Measurements from ENCODE around the gene ADGRB3. TPM values are rescaled to one million over a fixed set of nuclear protein-coding genes. Genes with fewer than 3 reads are reported as not detected.
A peak's percentile ranks its signal among the peaks of the same experiment; 100 is the strongest.

The ADGRB3 gene
- polyA plus RNA-seq, 4 donors: 1.6 to 2.1 TPM; not detected in 2

DNA sequence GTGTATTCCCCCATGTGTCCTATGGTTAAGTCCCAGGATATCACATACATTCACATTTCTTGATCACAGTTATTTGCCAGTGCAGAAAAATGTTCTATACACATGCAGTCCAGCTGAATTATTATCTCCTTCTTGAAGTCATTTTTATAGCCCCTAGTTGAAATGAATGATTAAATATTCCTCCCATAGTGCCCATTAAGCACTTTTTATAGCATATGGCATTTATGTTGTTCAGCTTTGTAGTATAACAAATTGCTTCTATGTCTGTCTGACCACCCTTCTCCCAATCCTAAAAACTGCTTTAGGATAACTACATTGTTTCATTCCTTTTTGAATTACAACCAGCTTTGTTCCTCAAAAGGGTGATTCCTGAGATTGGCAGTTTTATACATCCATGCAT is 123.5 kb downstream of the ADGRB3 start:
- no peaks in the 10 kb centered on the region for H3K27me3 ChIP-seq (ENCODE audit: control insufficient read depth in 3 of 3, insufficient read depth in 3 of 3, low read length in 3 of 3)
- H3K27ac ChIP-seq (ENCODE audit: low read depth in 1 of 3, low read length in 2 of 3): no peak overlapping the region
- FAIRE-seq (no peak), DNase-seq (no peak)
- no peak overlapping the region for H3K4me3 ChIP-seq (ENCODE audit: low read depth in 1 of 3, low read length in 3 of 3)
- H3K9me3 ChIP-seq (ENCODE audit: control insufficient read depth in 2 of 2, insufficient read depth in 1 of 2, low read depth in 1 of 2, low read length in 1 of 2): no peaks in the 10 kb centered on the region
- no peaks in the 10 kb centered on the region for H3K36me3 ChIP-seq (ENCODE audit: control insufficient read depth in 3 of 3, insufficient read depth in 2 of 3, low read depth in 1 of 3, low read length in 3 of 3)
- no peaks in the 10 kb centered on the region for H3K4me1 ChIP-seq (ENCODE audit: control insufficient read depth in 3 of 3, insufficient read depth in 2 of 3, low read depth in 1 of 3, low read length in 2 of 3)

DNA sequence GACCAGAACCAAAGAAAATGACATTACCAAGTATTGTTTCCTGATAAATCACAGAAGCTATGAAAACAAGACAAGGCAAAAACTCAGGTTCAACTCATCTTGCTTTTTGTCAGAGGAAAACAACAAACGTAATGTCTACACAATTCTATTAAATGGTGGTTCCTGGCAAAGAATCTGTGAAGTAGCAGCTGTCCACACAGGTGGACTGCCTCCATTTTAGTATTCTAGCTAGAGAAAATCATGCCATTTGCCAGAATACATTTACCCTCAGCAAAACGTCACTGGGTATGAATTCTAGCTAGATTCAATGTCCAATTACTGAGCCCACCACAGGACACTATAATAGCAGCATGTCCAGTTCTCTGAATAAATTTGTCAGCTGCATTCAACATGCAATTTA is 125.4 kb downstream of the ADGRB3 start:
- no peaks in the 10 kb centered on the region for H3K27me3 ChIP-seq (ENCODE audit: control insufficient read depth in 3 of 3, insufficient read depth in 3 of 3, low read length in 3 of 3)

DNA sequence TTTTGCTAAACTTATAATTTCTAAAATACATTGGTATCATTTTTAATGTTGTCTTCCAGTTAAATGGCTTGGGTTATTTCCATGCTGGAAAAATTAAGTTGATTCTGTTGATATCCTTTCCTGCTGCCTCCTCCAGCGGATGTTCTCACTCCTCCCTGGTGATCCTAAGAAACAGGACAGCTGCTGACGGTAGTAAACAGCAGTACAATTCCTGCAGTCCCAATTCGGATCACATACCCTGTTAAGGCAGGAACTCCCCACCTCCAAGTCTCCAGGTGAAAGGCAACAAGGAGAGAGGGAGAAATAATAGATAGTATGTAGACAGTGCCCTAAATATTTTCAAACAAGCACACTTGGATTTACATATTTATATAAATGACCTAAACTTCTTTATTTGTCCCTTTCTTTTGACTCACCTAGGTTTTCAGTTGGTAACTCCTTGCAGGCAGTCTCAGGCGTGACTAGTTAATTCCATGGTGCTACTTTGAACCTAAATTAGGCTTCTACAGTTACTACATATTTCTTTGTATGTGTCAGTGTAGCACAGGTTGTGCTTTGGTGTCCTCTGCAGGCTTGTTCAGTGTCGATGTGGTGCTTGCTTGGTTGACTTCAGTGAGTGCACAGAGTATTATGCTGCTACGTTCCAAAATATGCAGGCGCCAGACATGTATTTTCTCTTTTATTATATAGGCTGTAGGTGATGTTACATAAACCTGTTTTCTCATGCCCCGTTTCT is 126.0 kb downstream of the ADGRB3 start:
- H3K27me3 ChIP-seq (ENCODE audit: control insufficient read depth in 3 of 3, insufficient read depth in 3 of 3, low read length in 3 of 3): no peaks in the 10 kb centered on the region
- 71 to 76% (median 74%) methylated on average over 8 of the region's 8 CpGs for WGBS, 3 donors
- FAIRE-seq (no peak), DNase-seq (no peak)
- H3K9me3 ChIP-seq (ENCODE audit: control insufficient read depth in 2 of 2, insufficient read depth in 1 of 2, low read depth in 1 of 2, low read length in 1 of 2): no peaks in the 10 kb centered on the region
- H3K27ac ChIP-seq (ENCODE audit: low read depth in 1 of 3, low read length in 2 of 3): no peak overlapping the region
- H3K4me1 ChIP-seq (ENCODE audit: control insufficient read depth in 3 of 3, insufficient read depth in 2 of 3, low read depth in 1 of 3, low read length in 2 of 3): no peaks in the 10 kb centered on the region
- H3K4me3 ChIP-seq (ENCODE audit: low read depth in 1 of 3, low read length in 3 of 3): no peak overlapping the region
- H3K36me3 ChIP-seq (ENCODE audit: control insufficient read depth in 3 of 3, insufficient read depth in 2 of 3, low read depth in 1 of 3, low read length in 3 of 3): no peaks in the 10 kb centered on the region

More for the DNA sequence above, 125.4 kb downstream of the ADGRB3 start:
- Histone ChIP-seq H3K4me1 (ENCODE audit: control insufficient read depth in 3 of 3, insufficient read depth in 2 of 3, low read depth in 1 of 3, low read length in 2 of 3) (no peaks in the 10 kb centered on the region), H3K27ac (ENCODE audit: low read depth in 1 of 3, low read length in 2 of 3) (no peak overlapping the region), H3K36me3 (ENCODE audit: control insufficient read depth in 3 of 3, insufficient read depth in 2 of 3, low read depth in 1 of 3, low read length in 3 of 3) (no peaks in the 10 kb centered on the region), H3K4me3 (ENCODE audit: low read depth in 1 of 3, low read length in 3 of 3) (no peak overlapping the region), H3K9me3 (ENCODE audit: control insufficient read depth in 2 of 2, insufficient read depth in 1 of 2, low read depth in 1 of 2, low read length in 1 of 2) (no peaks in the 10 kb centered on the region)
- WGBS, 3 donors: 59 to 74% (median 62%) methylated on average over 2 of the region's 2 CpGs
- DNase-seq: no peak
- FAIRE-seq: no peak

DNA sequence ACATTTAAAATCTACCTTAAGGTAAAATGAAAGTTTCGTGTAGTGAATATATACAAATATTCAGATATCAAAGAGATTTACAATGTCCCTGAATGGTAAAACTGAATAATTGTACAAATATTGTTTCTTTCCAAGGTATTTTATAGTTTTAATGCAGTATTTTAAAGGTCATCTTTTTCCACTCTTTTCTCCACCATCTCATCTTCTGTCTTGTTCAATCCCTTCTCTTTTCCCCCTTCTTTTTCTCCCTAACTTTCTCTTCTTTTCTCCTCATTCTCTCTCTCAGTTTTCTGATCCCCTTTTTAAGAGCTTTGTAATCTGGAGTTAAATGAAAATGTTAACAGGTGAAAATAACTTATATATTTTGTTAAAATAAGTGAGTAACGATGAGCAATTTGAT is 126.9 kb downstream of the ADGRB3 start:
- no peaks in the 10 kb centered on the region for H3K27me3 ChIP-seq (ENCODE audit: control insufficient read depth in 3 of 3, insufficient read depth in 3 of 3, low read length in 3 of 3)
- DNase-seq (no peak), FAIRE-seq (no peak)
- no peaks in the 10 kb centered on the region for H3K9me3 ChIP-seq (ENCODE audit: control insufficient read depth in 2 of 2, insufficient read depth in 1 of 2, low read depth in 1 of 2, low read length in 1 of 2)
- H3K4me3 ChIP-seq (ENCODE audit: low read depth in 1 of 3, low read length in 3 of 3): no peak overlapping the region
- H3K4me1 ChIP-seq (ENCODE audit: control insufficient read depth in 3 of 3, insufficient read depth in 2 of 3, low read depth in 1 of 3, low read length in 2 of 3): no peaks in the 10 kb centered on the region
- H3K36me3 ChIP-seq (ENCODE audit: control insufficient read depth in 3 of 3, insufficient read depth in 2 of 3, low read depth in 1 of 3, low read length in 3 of 3): no peaks in the 10 kb centered on the region
- 43 to 83% (median 63%) methylated on average over 2 of the region's 2 CpGs for WGBS, 3 donors
- H3K27ac ChIP-seq (ENCODE audit: low read depth in 1 of 3, low read length in 2 of 3): no peak overlapping the region

DNA sequence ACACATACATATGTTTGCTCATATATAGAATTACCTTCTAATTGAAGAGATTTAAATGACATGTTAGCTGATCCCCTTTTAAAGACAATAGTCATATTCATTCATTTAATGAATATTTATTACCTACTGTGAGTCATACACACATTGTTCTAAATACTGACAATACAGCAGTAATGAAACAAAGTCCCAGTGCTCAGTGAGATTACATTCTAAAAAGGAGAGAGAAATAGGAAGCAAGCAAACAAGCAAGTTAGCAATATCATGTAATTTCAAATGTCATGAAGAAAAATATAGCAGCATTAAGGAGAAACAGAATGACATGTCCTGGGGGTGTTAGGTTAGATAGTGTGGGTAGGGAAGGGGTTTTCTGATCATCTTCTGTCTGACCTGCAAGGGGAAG is 136.3 kb downstream of the ADGRB3 start:
- no peak overlapping the region for H3K27ac ChIP-seq (ENCODE audit: low read depth in 1 of 3, low read length in 2 of 3)
- FAIRE-seq: no peak
- no peaks in the 10 kb centered on the region for H3K27me3 ChIP-seq (ENCODE audit: control insufficient read depth in 3 of 3, insufficient read depth in 3 of 3, low read length in 3 of 3)
- H3K4me3 ChIP-seq (ENCODE audit: low read depth in 1 of 3, low read length in 3 of 3): no peak overlapping the region
- no peaks in the 10 kb centered on the region for H3K36me3 ChIP-seq (ENCODE audit: control insufficient read depth in 3 of 3, insufficient read depth in 2 of 3, low read depth in 1 of 3, low read length in 3 of 3)
- DNase-seq: no peak
- no peaks in the 10 kb centered on the region for H3K9me3 ChIP-seq (ENCODE audit: control insufficient read depth in 2 of 2, insufficient read depth in 1 of 2, low read depth in 1 of 2, low read length in 1 of 2)
- no peaks in the 10 kb centered on the region for H3K4me1 ChIP-seq (ENCODE audit: control insufficient read depth in 3 of 3, insufficient read depth in 2 of 3, low read depth in 1 of 3, low read length in 2 of 3)

DNA sequence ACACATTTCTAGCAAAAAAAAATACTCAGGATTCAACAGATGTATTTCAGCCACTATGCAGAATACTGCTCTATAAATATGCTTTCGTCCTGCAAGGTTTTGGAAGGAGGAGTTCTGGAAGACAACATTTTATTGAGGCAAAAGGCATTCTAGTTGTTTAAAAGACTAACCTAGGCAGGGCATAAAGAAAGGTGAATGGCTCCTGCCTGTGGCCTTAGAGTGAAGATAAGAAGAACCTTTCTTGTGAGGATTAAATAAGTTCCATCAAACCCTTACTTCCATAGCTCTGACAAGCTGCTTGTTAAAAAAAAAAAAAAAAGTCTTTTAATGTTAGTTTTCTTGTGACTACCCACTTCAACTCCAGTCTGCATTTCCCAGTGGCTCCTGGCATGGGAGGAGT is 139.8 kb downstream of the ADGRB3 start:
- no peaks in the 10 kb centered on the region for H3K36me3 ChIP-seq (ENCODE audit: control insufficient read depth in 3 of 3, insufficient read depth in 2 of 3, low read depth in 1 of 3, low read length in 3 of 3)
- FAIRE-seq: no peak
- no peaks in the 10 kb centered on the region for H3K4me1 ChIP-seq (ENCODE audit: control insufficient read depth in 3 of 3, insufficient read depth in 2 of 3, low read depth in 1 of 3, low read length in 2 of 3)
- no peaks in the 10 kb centered on the region for H3K27me3 ChIP-seq (ENCODE audit: control insufficient read depth in 3 of 3, insufficient read depth in 3 of 3, low read length in 3 of 3)
- H3K9me3 ChIP-seq (ENCODE audit: control insufficient read depth in 2 of 2, insufficient read depth in 1 of 2, low read depth in 1 of 2, low read length in 1 of 2): no peaks in the 10 kb centered on the region
- no peak overlapping the region for H3K4me3 ChIP-seq (ENCODE audit: low read depth in 1 of 3, low read length in 3 of 3)
- H3K27ac ChIP-seq (ENCODE audit: low read depth in 1 of 3, low read length in 2 of 3): no peak overlapping the region
- WGBS, 3 donors: 30 to 77% (median 46%) methylated on average over 1 of the region's 1 CpG
- DNase-seq: no peak

DNA sequence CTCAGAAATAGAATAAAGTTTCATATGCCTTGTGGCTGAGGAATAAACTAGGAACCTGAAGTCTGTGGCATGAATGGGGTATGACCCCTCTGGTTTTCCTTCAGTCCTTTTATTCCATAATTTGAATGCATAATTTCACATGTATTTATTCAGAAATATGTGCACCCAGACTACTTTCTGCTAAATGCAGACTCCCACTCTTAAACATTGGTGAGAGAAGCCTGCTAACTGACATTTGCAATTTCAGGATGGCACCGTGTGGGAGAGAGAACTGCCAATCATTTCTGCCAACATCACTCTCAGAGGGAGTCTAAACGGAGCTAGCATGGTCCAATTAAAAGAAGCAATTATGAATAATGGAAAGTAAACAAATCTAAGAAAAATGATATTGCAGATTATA is 141.3 kb downstream of the ADGRB3 start:
- WGBS, 3 donors: 48 to 65% (median 56%) methylated on average over 2 of the region's 2 CpGs
- Histone ChIP-seq H3K27ac (ENCODE audit: low read depth in 1 of 3, low read length in 2 of 3) (no peak overlapping the region), H3K9me3 (ENCODE audit: control insufficient read depth in 2 of 2, insufficient read depth in 1 of 2, low read depth in 1 of 2, low read length in 1 of 2) (no peaks in the 10 kb centered on the region), H3K4me1 (ENCODE audit: control insufficient read depth in 3 of 3, insufficient read depth in 2 of 3, low read depth in 1 of 3, low read length in 2 of 3) (no peaks in the 10 kb centered on the region), H3K4me3 (ENCODE audit: low read depth in 1 of 3, low read length in 3 of 3) (no peak overlapping the region), H3K36me3 (ENCODE audit: control insufficient read depth in 3 of 3, insufficient read depth in 2 of 3, low read depth in 1 of 3, low read length in 3 of 3) (no peaks in the 10 kb centered on the region), H3K27me3 (ENCODE audit: control insufficient read depth in 3 of 3, insufficient read depth in 3 of 3, low read length in 3 of 3) (no peaks in the 10 kb centered on the region)
- no peak for DNase-seq
- no peak for FAIRE-seq

DNA sequence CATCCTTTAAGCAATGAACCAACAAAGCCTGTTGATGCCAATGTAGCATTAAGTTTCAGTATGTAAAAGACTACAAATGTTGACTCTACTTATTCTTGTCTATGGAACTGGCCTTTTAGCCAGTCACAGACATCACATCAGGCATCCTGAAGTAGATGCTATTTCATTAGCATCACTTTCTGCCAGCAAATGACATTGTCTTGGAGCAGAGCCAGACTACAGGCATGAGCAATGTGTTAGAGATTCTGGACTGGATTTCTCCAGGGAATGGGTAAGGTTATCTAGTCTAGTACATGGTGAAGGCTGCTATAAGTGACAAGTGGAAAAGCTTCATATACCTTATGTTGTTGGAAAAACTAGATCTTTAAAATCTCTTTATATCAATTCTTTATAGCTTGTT is 142.9 kb downstream of the ADGRB3 start:
- H3K27me3 ChIP-seq (ENCODE audit: control insufficient read depth in 3 of 3, insufficient read depth in 3 of 3, low read length in 3 of 3): no peaks in the 10 kb centered on the region
- H3K4me3 ChIP-seq (ENCODE audit: low read depth in 1 of 3, low read length in 3 of 3): no peak overlapping the region
- FAIRE-seq (no peak), DNase-seq (no peak)
- H3K27ac ChIP-seq (ENCODE audit: low read depth in 1 of 3, low read length in 2 of 3): no peak overlapping the region
- H3K36me3 ChIP-seq (ENCODE audit: control insufficient read depth in 3 of 3, insufficient read depth in 2 of 3, low read depth in 1 of 3, low read length in 3 of 3): no peaks in the 10 kb centered on the region
- H3K9me3 ChIP-seq (ENCODE audit: control insufficient read depth in 2 of 2, insufficient read depth in 1 of 2, low read depth in 1 of 2, low read length in 1 of 2): no peaks in the 10 kb centered on the region
- H3K4me1 ChIP-seq (ENCODE audit: control insufficient read depth in 3 of 3, insufficient read depth in 2 of 3, low read depth in 1 of 3, low read length in 2 of 3): no peaks in the 10 kb centered on the region

DNA sequence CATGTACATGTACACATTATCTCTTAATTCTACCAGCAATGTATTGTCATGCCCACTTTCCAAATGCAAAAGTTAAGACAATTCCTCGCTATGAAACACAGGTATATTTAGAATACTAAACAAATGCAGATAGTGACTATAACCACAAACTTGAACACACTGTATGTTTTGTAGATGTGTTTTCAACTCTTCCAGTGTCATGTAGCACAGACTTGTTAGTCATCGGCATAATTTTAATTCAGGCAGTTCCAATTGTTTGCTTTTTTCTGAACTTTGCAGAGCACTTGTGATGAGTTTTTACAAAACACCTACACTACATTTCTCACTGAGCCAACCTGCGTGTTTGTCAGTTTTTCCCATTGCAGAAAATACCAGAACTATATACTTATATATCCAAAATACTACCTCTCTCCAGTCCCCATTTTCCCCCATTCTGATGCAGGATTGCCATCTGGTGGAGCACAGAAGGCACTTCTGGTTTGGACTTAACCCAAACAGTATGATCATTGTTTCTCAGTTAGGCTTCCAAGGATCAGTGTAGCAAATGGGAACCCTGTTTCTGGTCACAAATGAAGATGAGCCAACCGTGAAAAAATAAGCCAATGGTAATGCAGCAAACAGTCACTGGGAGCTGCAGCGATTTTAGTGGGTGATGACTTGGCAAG is 143.4 kb downstream of the ADGRB3 start:
- Histone ChIP-seq H3K36me3 (ENCODE audit: control insufficient read depth in 3 of 3, insufficient read depth in 2 of 3, low read depth in 1 of 3, low read length in 3 of 3) (no peaks in the 10 kb centered on the region), H3K4me1 (ENCODE audit: control insufficient read depth in 3 of 3, insufficient read depth in 2 of 3, low read depth in 1 of 3, low read length in 2 of 3) (no peaks in the 10 kb centered on the region), H3K27me3 (ENCODE audit: control insufficient read depth in 3 of 3, insufficient read depth in 3 of 3, low read length in 3 of 3) (no peaks in the 10 kb centered on the region), H3K4me3 (ENCODE audit: low read depth in 1 of 3, low read length in 3 of 3) (no peak overlapping the region), H3K9me3 (ENCODE audit: control insufficient read depth in 2 of 2, insufficient read depth in 1 of 2, low read depth in 1 of 2, low read length in 1 of 2) (no peaks in the 10 kb centered on the region), H3K27ac (ENCODE audit: low read depth in 1 of 3, low read length in 2 of 3) (no peak overlapping the region)
- FAIRE-seq (no peak), DNase-seq (peak; percentile 4 to 17)
- WGBS, 3 donors: 46 to 48% (median 47%) methylated on average over 5 of the region's 5 CpGs

Measured in small intestine (tissue), 7 donors.